ENCODE data around the gene CD6.

Gene CD6

GRCh38 chr11:61027141-61027840 lies 55.8 kb downstream of the CD6 start:
- DNase-seq (ENCODE audit: insufficient read length) (no peak), FAIRE-seq (peak; percentile 82)
- TF ChIP-seq POLR2A (IDR thresholded peaks at IDR 0.05; ENCODE audit: low read depth, low read length) = no peak
- TF ChIP-seq POLR2AphosphoS5 (IDR thresholded peaks at IDR 0.05; ENCODE audit: low read depth, low read length) = no peak
- no peak for TF ChIP-seq TAF1 (IDR thresholded peaks at IDR 0.05; ENCODE audit: borderline replicate concordance, low read depth, low read length)

GRCh38 chr11:61028135-61028729 lies 56.8 kb downstream of the CD6 start:
- TF ChIP-seq TAF1 (IDR thresholded peaks at IDR 0.05; ENCODE audit: borderline replicate concordance, low read depth, low read length) = no peak
- TF ChIP-seq POLR2AphosphoS5 (IDR thresholded peaks at IDR 0.05; ENCODE audit: low read depth, low read length) = peak; percentile 49; the same call in 1 of the 2 replicates
- no peak for TF ChIP-seq POLR2A (IDR thresholded peaks at IDR 0.05; ENCODE audit: low read depth, low read length)
- no peak for DNase-seq (ENCODE audit: insufficient read length)
- FAIRE-seq = peak; percentile 94

GRCh38 chr11:61032824-61033223 lies 61.3 kb downstream of the CD6 start:
- TF ChIP-seq TAF1 (IDR thresholded peaks at IDR 0.05; ENCODE audit: borderline replicate concordance, low read depth, low read length) (no peak), POLR2AphosphoS5 (IDR thresholded peaks at IDR 0.05; ENCODE audit: low read depth, low read length) (no peak), POLR2A (IDR thresholded peaks at IDR 0.05; ENCODE audit: low read depth, low read length) (no peak)
- DNase-seq (ENCODE audit: insufficient read length) (no peak), FAIRE-seq (no peak)

GRCh38 chr11:61033417-61033816 lies 61.9 kb downstream of the CD6 start:
- TF ChIP-seq POLR2A (IDR thresholded peaks at IDR 0.05; ENCODE audit: low read depth, low read length) (no peak), TAF1 (IDR thresholded peaks at IDR 0.05; ENCODE audit: borderline replicate concordance, low read depth, low read length) (no peak), POLR2AphosphoS5 (IDR thresholded peaks at IDR 0.05; ENCODE audit: low read depth, low read length) (no peak)
- FAIRE-seq (no peak), DNase-seq (ENCODE audit: insufficient read length) (no peak)

GRCh38 chr11:61034111-61034510 lies 62.6 kb downstream of the CD6 start:
- TF ChIP-seq POLR2AphosphoS5 (IDR thresholded peaks at IDR 0.05; ENCODE audit: low read depth, low read length) (no peak), POLR2A (IDR thresholded peaks at IDR 0.05; ENCODE audit: low read depth, low read length) (no peak), TAF1 (IDR thresholded peaks at IDR 0.05; ENCODE audit: borderline replicate concordance, low read depth, low read length) (no peak)
- no peak for DNase-seq (ENCODE audit: insufficient read length)
- no peak for FAIRE-seq

GRCh38 chr11:61034704-61035525 lies 63.4 kb downstream of the CD6 start:
- DNase-seq (ENCODE audit: insufficient read length) = no peak

GRCh38 chr11:61035526-61035835 lies 64.0 kb downstream of the CD6 start:
- TF ChIP-seq POLR2A (IDR thresholded peaks at IDR 0.05; ENCODE audit: low read depth, low read length) = no peak
- no peak for TF ChIP-seq TAF1 (IDR thresholded peaks at IDR 0.05; ENCODE audit: borderline replicate concordance, low read depth, low read length)
- no peak for TF ChIP-seq POLR2AphosphoS5 (IDR thresholded peaks at IDR 0.05; ENCODE audit: low read depth, low read length)
- DNase-seq (ENCODE audit: insufficient read length) (no peak), FAIRE-seq (no peak)

More at GRCh38 chr11:61034704-61035525, 63.4 kb downstream of the CD6 start:
- no peak for FAIRE-seq
- TF ChIP-seq TAF1 (IDR thresholded peaks at IDR 0.05; ENCODE audit: borderline replicate concordance, low read depth, low read length) = no peak

- FAIRE-seq (peak; percentile 42), DNase-seq (ENCODE audit: insufficient read length) (no peak)
- TF ChIP-seq POLR2AphosphoS5 (IDR thresholded peaks at IDR 0.05; ENCODE audit: low read depth, low read length) (no peak), TAF1 (IDR thresholded peaks at IDR 0.05; ENCODE audit: borderline replicate concordance, low read depth, low read length) (no peak), POLR2A (IDR thresholded peaks at IDR 0.05; ENCODE audit: low read depth, low read length) (no peak)
These were observed 66.1 kb downstream of the CD6 start for GRCh38 chr11:61037441-61038093.

GRCh38 chr11:61039916-61040315 lies 68.4 kb downstream of the CD6 start:
- peak; percentile 14 for FAIRE-seq
- DNase-seq (ENCODE audit: insufficient read length) = no peak
- no peak for TF ChIP-seq TAF1 (IDR thresholded peaks at IDR 0.05; ENCODE audit: borderline replicate concordance, low read depth, low read length)
- TF ChIP-seq POLR2AphosphoS5 (IDR thresholded peaks at IDR 0.05; ENCODE audit: low read depth, low read length) = no peak
- TF ChIP-seq POLR2A (IDR thresholded peaks at IDR 0.05; ENCODE audit: low read depth, low read length) = no peak

- peak; percentile 78 for FAIRE-seq
- DNase-seq (ENCODE audit: insufficient read length) = peak; percentile 80
These were observed 70.5 kb downstream of the CD6 start for GRCh38 chr11:61041755-61042518.

More at GRCh38 chr11:61041755-61042518, 70.5 kb downstream of the CD6 start:
- TF ChIP-seq POLR2AphosphoS5 (IDR thresholded peaks at IDR 0.05; ENCODE audit: low read depth, low read length) (no peak), TAF1 (IDR thresholded peaks at IDR 0.05; ENCODE audit: borderline replicate concordance, low read depth, low read length) (no peak; the same call in 1 of the 2 replicates), POLR2A (IDR thresholded peaks at IDR 0.05; ENCODE audit: low read depth, low read length) (no peak; the same call in none of the 2 replicates)
